Activated T-helper 9 cell treated with anti-CD3 and anti-CD28 coated beads, Interleukin-2, amount 50 U/mL, for 16 hours (primary cell): ENCODE data around the gene NME7.
"Not testable (repeated sequence)": the region's sequence is repeated elsewhere in the genome, so short reads cannot be mapped to it uniquely, and the experiment has no call there.

Source experiments
- DNase-seq: peaks from one replicate; pipeline ENCODE4 v3.0.0-alpha.2; 2020; ENCODE audit warnings: low read depth

The NME7 gene

DNA sequence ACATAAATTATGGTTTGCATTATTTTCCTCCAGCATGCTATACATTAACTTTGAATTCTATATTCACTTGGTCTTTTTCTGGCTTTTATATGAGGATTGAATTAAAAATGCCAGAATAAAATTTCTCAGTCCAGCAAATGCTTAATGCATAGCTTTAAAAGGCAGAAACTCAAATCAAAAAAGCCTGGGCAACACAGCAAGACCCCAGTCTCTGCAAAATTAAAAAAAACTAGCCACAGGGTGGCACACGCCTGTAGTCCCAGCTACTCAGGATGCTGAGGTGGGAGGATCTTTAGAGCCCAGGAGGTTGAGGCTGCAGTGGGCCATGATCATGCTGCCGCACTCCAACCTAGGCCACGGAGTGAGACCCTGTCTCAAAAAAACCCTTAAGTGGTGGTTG is 241.3 kb downstream of the NME7 start:
- no peak for DNase-seq

DNA sequence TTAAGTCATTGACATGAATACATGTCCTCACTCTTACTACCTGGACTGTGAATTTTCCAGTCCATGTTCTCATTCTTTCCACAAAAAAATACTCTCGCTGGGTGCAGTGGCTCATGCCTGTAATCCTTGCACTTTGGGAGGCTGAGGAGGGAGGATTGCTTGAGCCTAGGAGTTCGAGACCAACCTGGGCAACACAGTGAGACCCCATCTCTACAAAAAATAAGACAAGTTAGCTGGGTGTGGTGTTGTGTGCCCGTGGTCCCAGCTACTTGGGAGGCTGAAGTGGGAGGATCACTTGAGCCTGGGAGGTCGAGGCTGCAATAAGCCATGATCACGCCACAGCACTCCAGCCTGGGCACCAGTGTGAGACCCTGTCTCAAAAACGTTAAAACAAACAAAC is 242.0 kb downstream of the NME7 start:
- not testable (repeated sequence) for DNase-seq

DNA sequence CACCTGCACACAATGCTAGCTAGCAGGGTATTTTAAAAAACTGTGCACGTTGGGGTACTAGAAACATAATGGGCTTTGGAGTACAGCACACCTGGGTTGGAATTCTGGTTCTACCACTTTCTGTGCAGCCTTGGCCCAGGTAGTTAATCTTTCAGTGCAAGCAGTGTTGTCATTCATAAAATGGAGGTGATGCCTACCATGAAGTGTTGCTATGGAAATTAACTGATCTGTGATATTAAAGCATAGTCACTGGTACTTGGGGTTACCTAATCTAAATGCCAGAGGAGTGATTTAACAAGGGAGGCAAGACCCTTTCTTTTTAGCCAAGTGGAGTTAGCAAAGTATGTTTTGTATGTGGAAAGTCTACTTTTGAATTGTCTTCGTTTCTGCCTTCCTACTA is 243.1 kb downstream of the NME7 start:
- no peak for DNase-seq

DNA sequence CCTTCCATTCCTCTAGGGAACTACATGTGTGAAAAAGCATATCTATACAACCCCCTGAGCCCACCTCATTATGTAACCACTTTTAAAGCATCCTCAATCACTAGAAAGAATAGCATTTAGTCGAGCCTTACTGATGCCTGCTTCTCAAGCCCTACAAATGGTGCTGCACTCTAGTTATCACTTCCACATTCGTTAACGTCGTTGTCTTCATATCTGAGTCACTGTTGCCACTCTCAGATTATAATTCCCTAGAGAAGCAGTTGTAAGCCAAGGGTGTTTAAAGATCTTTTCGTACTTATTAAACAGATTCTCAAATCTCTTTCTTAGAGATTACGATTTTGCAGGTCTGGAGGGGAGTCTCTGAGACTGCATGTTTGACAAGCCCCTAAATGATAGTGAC is 244.6 kb downstream of the NME7 start:
- DNase-seq, result no peak

DNA sequence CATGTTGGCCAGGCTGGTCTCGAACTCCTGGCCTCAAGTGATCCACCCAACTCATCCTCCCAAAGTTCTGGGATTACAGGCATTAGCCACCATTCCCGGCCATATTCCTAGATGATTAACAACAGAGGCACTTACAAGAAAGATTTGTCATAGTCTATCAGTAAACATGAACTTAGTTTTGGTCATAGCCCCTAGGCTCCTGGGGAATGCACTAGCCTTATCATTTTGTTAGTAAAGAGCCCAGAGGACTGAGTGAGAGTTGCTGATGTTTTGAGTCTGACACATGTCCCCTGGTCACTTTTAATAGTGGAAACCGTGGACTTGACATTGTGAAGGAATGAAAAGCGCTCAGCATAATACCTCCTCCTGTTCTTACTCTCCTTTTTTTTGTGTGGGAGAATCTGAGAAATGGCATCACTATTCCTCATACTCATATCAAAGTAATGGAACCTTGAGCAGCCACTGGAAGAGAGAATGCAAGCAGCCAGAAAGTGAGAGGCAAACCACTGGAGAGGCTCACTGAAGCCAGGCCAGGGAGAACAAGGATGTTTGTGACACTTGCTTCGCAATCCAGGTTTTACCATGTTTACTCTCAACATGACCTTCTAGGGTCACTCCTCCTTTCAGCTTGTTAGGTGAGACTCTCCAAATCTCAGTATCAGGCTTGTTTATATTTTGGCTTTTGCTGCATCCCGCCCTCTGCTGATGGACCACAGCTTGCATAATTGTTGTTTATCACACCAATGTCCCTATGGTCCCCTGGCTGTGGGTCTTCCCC is 246.3 kb downstream of the NME7 start:
- DNase-seq, result no peak

DNA sequence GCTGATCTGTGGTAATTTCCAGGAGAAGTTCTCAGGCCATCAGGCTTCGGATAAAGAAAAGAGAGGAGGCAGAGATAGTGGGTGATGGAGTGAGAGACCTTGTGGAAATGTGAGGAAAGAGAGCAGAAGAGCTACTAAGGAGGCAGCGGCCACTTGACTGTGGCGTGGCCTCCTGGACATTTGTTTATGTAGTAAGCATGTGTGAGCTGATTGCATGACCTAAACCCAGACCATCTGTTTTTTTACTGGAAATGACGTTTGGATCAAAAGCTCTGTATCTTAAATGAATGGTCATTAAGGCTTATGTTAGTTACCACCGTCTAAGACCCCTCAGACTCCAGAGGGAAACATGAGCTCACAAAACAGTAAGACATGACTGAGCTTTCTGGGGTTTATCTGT is 247.5 kb downstream of the NME7 start:
- no peak for DNase-seq

DNA sequence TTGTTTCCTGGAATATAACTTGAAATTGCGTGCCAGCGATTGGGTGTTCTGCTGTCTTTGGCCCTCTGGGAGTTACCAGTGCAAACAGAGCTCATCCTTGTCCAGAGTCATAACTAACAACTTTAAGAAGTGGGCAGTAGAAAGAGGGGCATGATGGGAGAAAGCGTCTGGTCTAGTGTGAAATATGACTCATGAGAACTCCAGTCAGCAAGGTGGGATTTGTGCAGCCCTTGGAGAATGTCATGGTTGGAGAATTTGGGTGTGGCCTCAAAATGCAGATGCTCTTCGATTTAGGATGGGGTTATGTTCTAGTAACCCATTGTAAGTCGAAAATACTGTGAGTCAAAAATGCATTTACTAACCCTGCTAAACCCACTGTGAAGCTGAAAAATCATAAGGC is 248.2 kb downstream of the NME7 start:
- no peak for DNase-seq

DNA sequence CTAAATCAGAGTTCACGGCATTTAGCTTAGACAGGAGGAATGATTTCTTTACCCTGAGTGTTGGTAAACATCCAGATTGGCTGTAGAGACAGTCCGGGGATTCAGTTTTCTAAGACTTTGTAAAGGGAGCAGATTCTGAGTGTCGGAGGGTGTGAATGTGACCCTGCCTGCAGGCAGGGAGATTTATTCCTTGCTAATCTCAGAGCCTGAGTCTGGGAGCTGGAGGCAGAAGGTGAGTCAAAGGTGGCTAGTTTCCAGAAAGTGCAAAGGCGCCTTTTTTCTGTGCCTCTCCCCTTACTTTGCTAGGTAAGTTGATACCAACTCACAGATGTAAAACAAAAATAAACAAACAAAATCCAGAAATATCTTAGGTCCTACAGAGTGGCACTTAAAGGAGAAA is 249.4 kb downstream of the NME7 start:
- DNase-seq, result no peak

DNA sequence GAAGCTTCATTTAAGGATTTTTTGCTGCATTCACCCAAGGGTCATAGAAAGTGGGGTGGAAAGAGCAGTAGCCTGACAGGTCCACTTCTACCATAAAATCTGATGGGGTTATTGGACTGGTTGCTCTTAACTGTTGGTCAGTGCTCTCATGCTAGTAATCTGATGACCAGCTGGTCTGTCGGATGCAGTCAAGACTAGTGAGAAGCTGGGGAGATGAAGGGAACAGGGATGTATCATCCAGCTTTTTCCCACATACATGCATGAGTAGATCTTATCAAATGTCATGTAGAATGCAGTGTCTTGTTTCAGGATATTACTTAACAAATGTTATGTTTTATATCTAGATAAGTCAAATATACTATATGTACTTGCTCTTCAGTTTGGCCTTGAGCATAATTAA is 250.0 kb downstream of the NME7 start:
- DNase-seq, result no peak

DNA sequence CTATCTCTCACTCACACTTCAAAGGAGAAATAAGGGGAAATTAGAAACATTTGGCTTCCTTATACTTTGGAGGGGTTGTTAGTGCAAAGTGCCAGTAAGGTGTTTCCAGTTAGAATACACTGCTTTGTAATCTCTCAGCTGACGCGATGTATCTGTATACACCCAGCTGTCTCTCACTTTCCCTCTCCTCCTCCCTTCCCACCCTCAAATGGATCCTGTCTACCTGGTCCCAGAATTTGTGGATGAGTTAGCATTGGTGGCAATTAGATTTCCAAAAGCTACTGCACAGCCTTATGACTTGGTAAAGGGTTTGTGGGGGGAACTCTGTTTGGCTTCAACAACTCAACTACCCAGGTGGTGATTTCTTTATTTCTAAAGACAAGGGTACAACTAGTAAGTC is 250.6 kb downstream of the NME7 start:
- no peak for DNase-seq

DNA sequence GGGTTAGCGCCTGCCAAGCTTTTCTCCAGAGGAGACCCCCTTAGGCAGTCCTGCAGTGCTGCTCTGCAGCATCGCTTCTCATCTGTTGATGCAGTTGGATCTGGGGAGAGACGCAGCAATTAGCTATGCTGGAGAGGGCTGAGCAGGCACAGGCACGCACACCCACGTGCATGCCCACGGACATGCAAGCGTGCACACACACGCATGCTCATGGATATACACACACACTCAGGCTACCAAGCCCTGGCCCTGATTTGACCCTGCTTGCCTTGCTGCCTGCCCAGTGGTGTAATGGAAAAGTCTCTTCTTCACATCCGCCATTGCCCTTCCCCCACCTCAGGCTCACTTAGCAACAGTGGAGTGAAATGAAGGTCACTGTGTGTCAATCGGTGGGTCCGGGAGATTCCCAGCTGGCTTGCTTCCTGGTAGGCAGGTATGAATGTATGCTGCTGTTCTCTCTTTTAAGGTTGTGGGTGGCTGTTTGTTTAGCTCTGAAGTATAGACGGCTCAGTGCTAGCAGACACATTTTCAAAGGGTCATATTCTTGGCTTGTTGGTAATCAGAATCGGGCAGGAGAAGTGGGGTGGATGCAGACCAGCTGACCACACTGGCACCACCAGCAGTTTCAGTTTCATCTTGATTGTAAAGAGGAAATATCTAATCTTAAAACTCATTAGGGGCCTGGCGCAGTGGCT is 251.6 kb downstream of the NME7 start:
- DNase-seq, result no peak

DNA sequence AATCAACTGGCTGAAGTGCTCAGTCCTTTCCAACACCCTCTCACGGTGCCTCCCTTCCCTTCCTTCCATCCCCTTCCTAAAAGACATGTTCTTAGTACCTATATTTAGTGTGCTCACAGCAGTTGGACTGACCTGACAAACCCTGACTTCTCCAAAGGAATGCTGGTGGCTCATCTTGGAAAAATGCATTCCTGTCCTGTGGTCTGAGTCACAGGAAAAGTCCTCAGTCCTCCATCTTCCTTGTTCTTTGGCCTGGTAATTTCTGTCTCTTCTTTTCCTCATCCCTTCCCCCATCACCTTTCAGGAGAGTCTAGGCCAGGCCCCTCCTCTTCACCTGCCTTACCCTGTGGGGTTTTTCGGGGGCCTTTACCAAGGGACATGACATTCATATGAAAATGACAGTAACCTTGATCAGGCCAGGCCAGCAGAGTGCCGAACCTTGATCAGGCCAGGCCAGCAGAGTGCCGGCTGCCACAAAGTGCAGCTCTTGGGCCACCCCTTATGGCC is 253.9 kb downstream of the NME7 start:
- DNase-seq, result no peak

DNA sequence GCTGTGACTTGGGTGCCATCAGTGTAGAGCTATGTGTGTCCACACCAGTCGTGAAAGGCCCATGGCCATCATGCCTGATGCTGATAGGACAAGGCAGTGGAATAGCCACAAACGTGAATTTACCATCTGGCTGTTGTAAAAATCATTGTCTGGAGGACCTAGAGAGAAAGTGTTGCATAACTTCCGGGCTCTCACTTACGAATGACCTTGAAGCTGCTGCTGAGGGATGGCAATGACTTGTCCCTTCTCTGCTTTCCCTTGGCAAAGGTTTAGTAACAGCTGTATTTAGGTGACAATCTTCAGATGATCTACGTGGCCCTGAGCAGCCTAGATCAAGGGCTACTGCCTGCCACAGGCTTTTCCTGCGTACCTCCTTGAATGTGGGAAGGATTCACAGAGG is 255.4 kb downstream of the NME7 start:
- DNase-seq, result no peak

DNA sequence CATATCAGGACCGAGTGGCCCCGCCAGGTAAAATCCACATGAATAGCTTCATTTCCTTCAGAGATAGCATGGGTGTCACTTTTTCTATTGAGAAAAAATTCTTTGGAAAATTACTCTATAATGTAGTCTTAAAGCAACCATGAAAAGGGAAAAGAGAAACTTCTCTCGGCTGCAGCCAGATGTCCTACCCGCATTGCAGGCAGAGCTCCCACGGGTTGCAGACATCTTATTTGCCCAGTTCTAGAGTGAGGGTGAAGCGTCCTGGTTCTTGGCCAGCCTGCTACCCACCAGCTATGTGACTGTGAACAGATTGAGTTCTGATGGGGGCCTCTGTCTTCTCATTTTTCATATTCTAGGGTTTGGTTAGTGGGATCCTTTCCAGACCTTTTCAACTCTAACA is 256.1 kb downstream of the NME7 start:
- no peak for DNase-seq

DNA sequence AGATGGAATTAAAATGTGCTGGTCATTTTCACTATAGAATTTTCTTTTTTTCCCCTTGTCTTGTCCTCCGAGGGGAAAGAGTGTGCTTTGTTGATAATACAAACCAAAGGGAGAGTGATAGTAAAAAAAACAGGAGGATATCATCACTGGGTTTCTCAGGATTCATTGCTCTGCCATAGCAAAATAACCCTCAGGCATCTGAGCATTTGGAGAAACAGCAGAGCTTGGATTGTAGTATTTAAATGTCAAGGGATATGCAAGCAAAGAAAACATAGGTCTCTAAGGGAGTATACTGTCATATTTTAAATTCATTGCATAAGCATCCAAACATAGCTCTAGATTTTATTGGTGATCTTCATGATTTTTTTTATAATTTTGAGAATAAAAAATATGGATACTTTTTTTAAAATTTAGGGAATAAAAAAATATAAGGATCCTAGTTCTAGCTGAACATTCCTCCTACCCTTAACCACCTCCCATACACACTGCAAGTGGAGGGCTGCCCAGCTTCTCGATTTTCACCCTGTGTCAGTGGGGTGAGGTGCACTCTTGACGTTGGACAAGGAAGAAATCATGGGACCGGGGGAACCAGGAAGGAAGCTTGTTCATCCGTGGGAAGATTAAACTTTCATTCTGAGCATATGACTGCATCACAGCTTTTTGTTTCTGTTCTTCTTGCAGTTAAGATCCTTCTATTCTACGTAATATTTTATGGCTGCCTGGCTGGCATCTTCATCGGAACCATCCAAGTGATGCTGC is 256.7 kb downstream of the NME7 start:
- no peak for DNase-seq

DNA sequence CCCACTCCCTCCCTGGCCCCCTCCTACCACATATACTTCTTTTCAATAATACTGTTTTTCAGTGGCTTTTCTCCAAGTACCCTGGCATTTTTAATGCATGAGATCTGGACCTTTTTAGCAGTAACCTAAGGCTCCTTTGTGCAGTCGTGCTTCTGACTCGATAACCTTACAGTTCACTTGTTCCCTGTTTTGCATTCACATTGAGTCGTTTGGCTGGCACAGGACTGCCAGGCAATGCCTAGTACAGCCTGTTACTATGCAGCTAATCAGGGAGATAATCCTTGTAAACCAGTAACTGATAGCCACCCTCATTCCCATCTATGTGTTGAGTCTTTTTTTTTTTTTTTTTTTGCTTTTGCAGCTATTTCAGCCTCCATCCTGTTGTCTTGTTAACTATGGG is 257.4 kb downstream of the NME7 start:
- DNase-seq, result no peak

DNA sequence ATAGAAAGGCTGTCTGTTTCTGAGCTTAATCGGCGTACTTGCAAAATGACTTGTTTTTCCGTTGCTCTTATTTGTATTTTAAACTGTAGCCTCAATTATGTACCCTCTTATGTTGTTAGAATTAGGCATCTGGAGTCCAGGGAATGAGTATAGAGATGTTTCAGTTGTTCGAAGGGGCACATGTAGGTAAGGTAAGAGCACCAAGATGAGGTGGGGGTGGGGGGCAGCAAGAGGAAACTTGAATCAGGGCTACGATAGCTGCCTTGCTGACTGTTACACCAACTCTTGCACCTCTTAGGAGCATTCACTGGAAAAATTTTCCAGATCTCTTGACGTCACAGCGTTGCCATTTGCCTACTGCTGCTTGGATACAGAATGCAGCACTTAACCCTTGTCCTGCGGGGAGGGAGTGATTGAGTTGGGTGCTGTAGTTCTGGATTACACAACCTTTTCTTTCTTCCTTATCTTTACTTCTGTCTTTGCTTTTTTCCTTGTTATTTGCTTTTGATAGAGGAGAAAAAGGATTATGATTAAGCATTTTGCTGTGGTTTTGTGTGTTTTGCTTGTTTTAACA is 257.9 kb downstream of the NME7 start:
- DNase-seq, result no peak

DNA sequence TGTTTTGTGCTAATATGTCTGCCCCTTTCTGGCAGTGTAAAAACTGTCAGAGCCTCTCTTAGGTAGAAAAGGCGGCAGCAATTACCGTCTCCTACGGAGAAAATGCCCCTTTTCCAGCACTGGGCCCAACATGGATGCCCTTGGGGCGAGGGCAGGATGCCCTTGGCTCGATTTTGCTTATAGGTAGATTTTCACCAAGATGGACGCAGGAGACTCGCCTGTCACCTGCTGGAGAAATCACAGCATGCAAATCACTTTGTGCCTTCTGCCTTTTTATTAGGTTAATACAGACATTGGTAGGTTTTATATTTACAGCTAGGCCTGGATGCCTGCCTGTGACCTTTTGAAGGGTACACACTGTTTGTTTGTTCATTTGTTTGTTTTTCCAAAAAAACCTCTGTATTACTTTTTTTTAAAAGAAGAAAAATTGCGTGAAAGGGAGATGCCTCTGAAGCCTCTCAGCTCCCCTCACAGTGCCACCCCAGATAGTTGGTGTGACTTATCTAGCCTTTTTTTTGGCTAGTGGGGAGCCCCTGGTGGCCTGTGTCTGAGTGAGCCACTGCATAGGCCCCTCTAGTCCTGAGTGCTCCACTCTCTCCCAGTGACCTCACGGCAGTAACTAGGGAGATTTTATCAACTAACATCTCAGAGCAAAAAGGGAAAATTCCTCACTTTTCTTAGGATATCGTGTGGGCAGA is 258.6 kb downstream of the NME7 start:
- DNase-seq, result no peak

DNA sequence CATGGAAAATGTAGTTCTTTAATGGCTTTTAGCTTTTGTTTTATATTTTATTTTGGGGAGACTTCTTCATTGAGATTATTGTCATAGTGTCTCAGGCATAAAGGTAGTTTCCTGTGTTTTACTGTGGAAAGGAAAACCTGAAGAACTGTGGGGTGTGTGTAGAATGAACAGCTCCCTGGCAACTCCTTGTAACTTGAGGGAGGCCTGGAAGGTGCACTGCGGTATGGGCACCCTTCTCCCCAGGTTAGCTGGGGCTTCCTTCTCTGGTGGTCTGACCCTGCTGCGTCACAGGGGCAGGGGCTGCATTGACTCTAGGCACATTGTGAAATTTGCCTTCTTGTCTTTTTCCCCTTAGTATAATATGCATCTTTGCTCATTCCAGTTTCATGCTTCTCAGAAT is 259.4 kb downstream of the NME7 start:
- no peak for DNase-seq

DNA sequence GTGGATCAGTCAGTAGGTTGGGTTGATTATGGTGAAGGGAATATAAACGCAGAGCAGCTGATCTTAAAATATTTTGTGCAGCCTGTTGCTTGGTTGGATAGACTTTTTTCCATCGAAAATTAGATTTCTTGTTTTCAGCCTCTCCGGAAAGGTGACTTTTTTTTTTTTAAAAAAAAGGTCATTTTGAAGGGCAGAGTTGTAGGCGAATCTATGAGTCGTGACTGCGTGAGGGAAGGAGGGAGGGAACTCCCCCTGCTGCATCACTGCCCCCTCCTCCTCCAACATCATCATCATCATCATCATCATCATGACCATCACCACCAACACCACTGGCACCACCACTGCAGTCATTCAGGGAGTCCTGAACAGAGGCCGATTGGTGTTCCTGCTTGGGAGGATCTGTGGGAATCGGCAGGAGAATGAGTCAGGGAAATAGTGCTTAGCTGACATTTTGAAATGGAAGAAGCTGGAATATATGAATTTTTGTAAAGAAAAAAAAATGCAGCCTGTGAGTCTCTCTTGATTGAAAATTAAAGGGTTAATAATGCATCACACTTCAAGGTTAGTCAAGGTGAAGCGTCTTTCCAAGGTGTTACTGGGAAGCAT is 259.9 kb downstream of the NME7 start:
- peak; percentile 3 for DNase-seq

DNA sequence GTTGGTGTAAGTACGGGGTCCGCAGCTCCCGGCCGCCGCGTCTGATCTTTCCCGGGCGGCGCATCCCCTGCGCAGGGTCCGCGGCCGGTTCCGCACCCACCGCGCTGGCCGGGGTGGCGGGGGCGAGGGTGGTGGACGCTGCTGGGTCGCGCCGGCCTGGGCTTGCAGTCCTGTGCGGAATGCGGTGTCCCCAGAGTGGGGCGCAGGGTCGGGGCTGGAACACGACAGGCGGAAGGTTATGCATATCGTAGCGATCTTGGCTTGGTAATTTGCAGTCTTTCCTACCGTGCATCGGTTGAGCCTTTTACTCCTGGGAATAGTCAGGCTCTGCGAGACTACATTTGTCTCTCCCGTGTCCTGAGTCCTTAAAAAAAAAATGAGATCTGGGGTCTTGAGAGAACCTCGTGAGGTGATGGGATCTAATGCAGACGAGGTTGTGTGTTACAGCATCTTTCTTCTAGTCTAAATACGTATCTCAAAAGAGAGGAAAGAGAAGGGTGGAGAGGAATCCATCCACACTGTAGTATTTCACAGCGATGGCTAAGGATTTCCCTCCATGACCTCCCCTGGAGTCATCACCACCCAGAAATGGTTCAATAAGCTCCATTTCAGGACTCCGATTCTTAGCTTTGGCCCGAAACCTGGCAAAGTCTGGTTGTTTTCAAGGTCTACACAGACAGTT is 260.5 kb downstream of the NME7 start:
- peak; percentile 2 for DNase-seq
